BJ (cell line): ENCODE data around the gene SQSTM1. TPM values are rescaled to one million over a fixed set of nuclear protein-coding genes. Genes with fewer than 3 reads are reported as not detected.

ENCODE experiments used
- CTCF ChIA-PET: fragments of 350-600 bp; formaldehyde crosslinking; extraction: SDS; loops from one replicate; lab custom pipeline; 2021; ENCODE audit warnings: antibody characterized with exemption, inconsistent platforms; lab: Yijun Ruan, JAX
- POLR2A ChIA-PET: fragments of 300-600 bp; sonication (Branson Sonifier 250); formaldehyde crosslinking; extraction: SDS; loops from one replicate; lab custom pipeline; 2021; ENCODE audit warnings: antibody characterized with exemption; lab: Charles Lee
- DNase-seq: peaks from one replicate; pipeline ENCODE4 v3.0.0-alpha.2; 2011; ENCODE audit warnings: low read depth
- H3K27me3 ChIP-seq: 2 replicates; pipeline ENCODE4 v1.6.0; 2011; ENCODE audit warnings: low read length; ENCODE audit not compliant: control insufficient read depth, insufficient read depth
- H3K36me3 ChIP-seq: 2 replicates; pipeline ENCODE4 v1.5.1; 2011; ENCODE audit warnings: low read length; ENCODE audit not compliant: control insufficient read depth, insufficient read depth
- H3K4me3 ChIP-seq: 2 replicates; pipeline ENCODE4 v1.5.1; 2011; ENCODE audit warnings: low read depth, mild to moderate bottlenecking, control low read depth, low read length
- polyA plus RNA-seq: library from polyadenylated mRNA; depleted of rRNA; stranded (reverse); fragments of >200 nt; gene quantifications from 2 replicates; pipeline ENCODE4 v1.2.3, GENCODE V29; 2011
- TF ChIP-seq, protein P1 (sequence below): IDR thresholded peaks from 2 replicates; pipeline ENCODE4 v1.5.1; 2011; ENCODE audit warnings: low read depth, mild to moderate bottlenecking, control low read depth, inconsistent platforms, low read length, moderate library complexity; ENCODE audit not compliant: insufficient read depth

SQSTM1 gene
- polyA plus RNA-seq, 1 experiment, result 307 TPM

DNA sequence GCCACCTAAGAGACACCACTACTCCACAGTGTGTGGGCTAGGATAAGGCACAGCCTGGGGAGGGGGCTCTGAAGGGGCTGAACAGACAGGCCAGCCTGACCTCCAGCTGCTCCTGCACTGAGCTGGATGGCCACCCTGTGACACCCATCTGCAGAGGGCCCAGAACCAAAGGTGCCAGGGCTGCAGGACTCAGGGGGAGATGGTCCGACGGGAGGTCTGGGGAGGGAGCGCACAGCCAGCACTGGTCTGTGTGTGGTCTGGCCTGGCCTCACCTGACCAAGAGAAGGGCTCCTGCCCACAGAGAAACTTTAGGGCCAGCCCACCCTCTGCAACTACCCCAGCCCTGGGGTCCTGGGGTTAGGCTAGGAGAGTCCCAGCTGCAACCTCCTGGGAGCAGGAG, 26.1 kb upstream of the SQSTM1 start:
- CTCF ChIA-PET, result interaction anchor here (0.7 to 1.7 kb wide), 3 partner anchors 8 to 31 kb away, joined by 4 to 6 read pairs (median 4); no protein-coding TSS in a partner anchor

DNA sequence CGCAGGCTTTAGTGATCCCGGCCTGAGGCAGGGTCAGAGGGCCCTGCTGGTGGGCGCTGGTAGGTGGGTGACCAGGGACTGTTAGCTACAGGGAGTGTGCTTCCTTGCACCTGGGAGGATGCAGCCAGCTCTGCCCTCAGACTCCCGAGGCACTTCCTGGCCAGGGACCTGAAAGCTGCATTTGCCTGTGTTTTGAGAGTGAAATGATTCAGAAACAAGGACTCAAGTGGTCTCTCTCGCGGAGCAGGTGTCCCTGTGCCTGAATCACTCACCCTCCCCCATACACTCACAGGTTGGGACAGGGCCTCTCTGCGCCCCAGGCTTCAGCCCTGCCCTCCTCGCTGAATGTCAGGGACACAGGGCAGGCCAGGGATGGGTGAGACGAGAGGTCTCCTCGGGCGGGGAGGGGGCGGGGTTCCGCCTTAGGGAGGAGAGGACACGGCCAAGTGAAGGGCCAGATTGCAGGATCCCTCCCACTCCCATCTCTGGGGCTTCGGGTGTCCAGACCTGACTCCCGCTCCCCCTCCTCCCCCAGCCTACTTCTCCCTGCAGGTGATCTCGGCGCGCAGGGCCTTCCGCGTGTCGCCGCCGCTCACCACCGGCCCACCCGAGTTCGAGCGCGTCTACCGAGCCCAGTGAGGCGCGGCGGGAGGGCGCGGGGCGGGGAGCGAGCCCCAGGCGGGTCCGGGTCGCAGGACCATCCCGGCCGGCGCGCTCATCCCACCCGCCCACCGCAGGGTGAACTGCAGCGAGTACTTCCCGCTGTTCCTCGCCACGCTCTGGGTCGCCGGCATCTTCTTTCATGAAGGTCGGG, 25.4 kb upstream of the SQSTM1 start:
- TF ChIP-seq, protein P1, sequence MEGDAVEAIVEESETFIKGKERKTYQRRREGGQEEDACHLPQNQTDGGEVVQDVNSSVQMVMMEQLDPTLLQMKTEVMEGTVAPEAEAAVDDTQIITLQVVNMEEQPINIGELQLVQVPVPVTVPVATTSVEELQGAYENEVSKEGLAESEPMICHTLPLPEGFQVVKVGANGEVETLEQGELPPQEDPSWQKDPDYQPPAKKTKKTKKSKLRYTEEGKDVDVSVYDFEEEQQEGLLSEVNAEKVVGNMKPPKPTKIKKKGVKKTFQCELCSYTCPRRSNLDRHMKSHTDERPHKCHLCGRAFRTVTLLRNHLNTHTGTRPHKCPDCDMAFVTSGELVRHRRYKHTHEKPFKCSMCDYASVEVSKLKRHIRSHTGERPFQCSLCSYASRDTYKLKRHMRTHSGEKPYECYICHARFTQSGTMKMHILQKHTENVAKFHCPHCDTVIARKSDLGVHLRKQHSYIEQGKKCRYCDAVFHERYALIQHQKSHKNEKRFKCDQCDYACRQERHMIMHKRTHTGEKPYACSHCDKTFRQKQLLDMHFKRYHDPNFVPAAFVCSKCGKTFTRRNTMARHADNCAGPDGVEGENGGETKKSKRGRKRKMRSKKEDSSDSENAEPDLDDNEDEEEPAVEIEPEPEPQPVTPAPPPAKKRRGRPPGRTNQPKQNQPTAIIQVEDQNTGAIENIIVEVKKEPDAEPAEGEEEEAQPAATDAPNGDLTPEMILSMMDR, result no peak
- Histone ChIP-seq H3K27me3 (no peaks in the 10 kb centered on the region), H3K4me3 (peak overlapping the region; percentile 56), H3K36me3 (peaks cover 28% of the 10 kb centered on the region)
- ChIA-PET CTCF (interaction anchor here (0.7 to 2.0 kb wide), 6 partner anchors 8 to 31 kb away, joined by 4 to 7 read pairs (median 6); no protein-coding TSS in a partner anchor), POLR2A (no interaction called here)
- DNase-seq, result no peak

More for the DNA sequence above, 26.1 kb upstream of the SQSTM1 start:
- TF ChIP-seq, protein P1, result no peak
- DNase-seq, result no peak
- POLR2A ChIA-PET, result no interaction called here
- H3K27me3 ChIP-seq, result no peaks in the 10 kb centered on the region
- H3K36me3 ChIP-seq, result peaks cover 21% of the 10 kb centered on the region
- no peak overlapping the region for H3K4me3 ChIP-seq

GRCh38 chr5:179795863-179796833, 24.6 kb upstream of the SQSTM1 start:
- DNase-seq, result no peak
- CTCF ChIA-PET, result interaction anchor here (0.6 to 2.4 kb wide), 9 partner anchors 8 to 40 kb away, joined by 3 to 7 read pairs (median 5); partner anchors contain the start of gene MGAT4B
- TF ChIP-seq, protein P1, result peak; percentile 20
- Histone ChIP-seq H3K27me3 (no peaks in the 10 kb centered on the region), H3K36me3 (peaks cover 34% of the 10 kb centered on the region), H3K4me3 (peak overlapping the region; percentile 56)
- POLR2A ChIA-PET, result no interaction called here

DNA sequence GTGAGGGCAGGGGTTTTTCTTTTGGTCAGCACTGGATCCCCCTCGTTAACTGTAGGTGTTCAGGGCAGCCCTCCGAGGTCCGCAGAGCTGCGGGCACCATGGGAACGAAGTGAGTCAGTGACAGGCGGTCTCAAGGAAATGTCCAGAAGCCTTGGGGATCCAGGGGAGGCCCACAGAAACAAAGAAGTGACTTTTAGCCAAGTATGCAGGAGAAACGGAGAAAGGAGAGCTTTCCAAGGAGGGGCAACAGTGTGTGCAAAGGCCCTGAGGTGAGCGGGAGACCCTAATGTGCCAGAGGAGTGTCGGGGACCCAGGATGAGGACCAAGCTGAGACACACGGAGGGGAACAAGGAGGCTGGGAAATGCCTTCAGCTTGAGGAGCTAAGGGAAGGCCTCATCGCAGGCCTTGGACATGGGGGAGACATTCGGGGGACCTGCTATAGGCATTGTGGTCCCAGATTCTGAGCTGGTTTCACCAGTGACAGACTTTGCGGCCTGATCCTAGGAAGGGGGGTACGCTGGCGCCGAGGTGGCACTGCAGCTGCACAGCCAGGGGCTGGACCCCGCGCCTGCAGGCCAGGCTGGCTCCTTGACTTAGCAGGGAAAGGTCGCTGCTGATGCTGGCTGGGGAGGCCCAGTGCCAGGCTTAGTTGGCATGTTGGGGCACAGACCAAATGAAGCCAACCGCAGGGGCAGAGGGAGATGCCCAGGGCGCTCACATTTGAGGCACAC, 23.7 kb upstream of the SQSTM1 start:
- Histone ChIP-seq H3K27me3 (no peaks in the 10 kb centered on the region), H3K4me3 (peak overlapping the region; percentile 56), H3K36me3 (peaks cover 38% of the 10 kb centered on the region)
- TF ChIP-seq, protein P1, result no peak
- DNase-seq, result no peak
- POLR2A ChIA-PET, result no interaction called here
- CTCF ChIA-PET, result interaction anchor here (0.6 to 2.4 kb wide), 7 partner anchors 9 to 41 kb away, joined by 3 to 7 read pairs (median 6); partner anchors contain the start of gene MGAT4B
